ENCODE measurements around the gene UNCX.
A peak's percentile ranks its signal among the peaks of the same experiment; 100 is the strongest.

The UNCX gene

GRCh38 chr7:1245524-1246050 is 12.9 kb downstream of the UNCX start:
- TF ChIP-seq CTCF (IDR thresholded peaks at IDR 0.05; ENCODE audit: low read depth, low read length) (no peak), MYC (IDR thresholded peaks at IDR 0.05; ENCODE audit: low read depth, low read length) (no peak), MAX (IDR thresholded peaks at IDR 0.05; ENCODE audit: low read depth, low read length) (no peak), POLR2A (IDR thresholded peaks at IDR 0.05; ENCODE audit: extremely low read depth, insufficient read length) (no peak)
- no peak for DNase-seq (ENCODE audit: low read depth)
- H3K4me3 ChIP-seq (ENCODE audit: low read depth, low read length) = no peak overlapping the region

GRCh38 chr7:1246160-1246870 is 13.6 kb downstream of the UNCX start:
- TF ChIP-seq MAX (IDR thresholded peaks at IDR 0.05; ENCODE audit: low read depth, low read length) (no peak), POLR2A (IDR thresholded peaks at IDR 0.05; ENCODE audit: extremely low read depth, insufficient read length) (no peak), MYC (IDR thresholded peaks at IDR 0.05; ENCODE audit: low read depth, low read length) (no peak), CTCF (IDR thresholded peaks at IDR 0.05; ENCODE audit: low read depth, low read length) (no peak)
- DNase-seq (ENCODE audit: low read depth) = no peak
- H3K4me3 ChIP-seq (ENCODE audit: low read depth, low read length) = no peak overlapping the region

GRCh38 chr7:1246871-1247526 is 14.3 kb downstream of the UNCX start:
- no peak overlapping the region for H3K4me3 ChIP-seq (ENCODE audit: low read depth, low read length)
- TF ChIP-seq MAX (IDR thresholded peaks at IDR 0.05; ENCODE audit: low read depth, low read length) (no peak), CTCF (IDR thresholded peaks at IDR 0.05; ENCODE audit: low read depth, low read length) (no peak), POLR2A (IDR thresholded peaks at IDR 0.05; ENCODE audit: extremely low read depth, insufficient read length) (no peak), MYC (IDR thresholded peaks at IDR 0.05; ENCODE audit: low read depth, low read length) (no peak)
- DNase-seq (ENCODE audit: low read depth) = no peak

GRCh38 chr7:1247527-1248041 is 14.9 kb downstream of the UNCX start:
- DNase-seq (ENCODE audit: low read depth) = peak; percentile 68
- no peak overlapping the region for H3K4me3 ChIP-seq (ENCODE audit: low read depth, low read length)
- TF ChIP-seq POLR2A (IDR thresholded peaks at IDR 0.05; ENCODE audit: extremely low read depth, insufficient read length) (no peak), CTCF (IDR thresholded peaks at IDR 0.05; ENCODE audit: low read depth, low read length) (no peak), MAX (IDR thresholded peaks at IDR 0.05; ENCODE audit: low read depth, low read length) (no peak), MYC (IDR thresholded peaks at IDR 0.05; ENCODE audit: low read depth, low read length) (no peak)

GRCh38 chr7:1248143-1248915 is 15.7 kb downstream of the UNCX start:
- H3K4me3 ChIP-seq (ENCODE audit: low read depth, low read length) = no peak overlapping the region
- DNase-seq (ENCODE audit: low read depth) = peak; percentile 70
- TF ChIP-seq CTCF (IDR thresholded peaks at IDR 0.05; ENCODE audit: low read depth, low read length) (no peak), MYC (IDR thresholded peaks at IDR 0.05; ENCODE audit: low read depth, low read length) (no peak), POLR2A (IDR thresholded peaks at IDR 0.05; ENCODE audit: extremely low read depth, insufficient read length) (no peak), MAX (IDR thresholded peaks at IDR 0.05; ENCODE audit: low read depth, low read length) (no peak)

All from NB4 (cell line).